ENCODE results near the gene VWA8.

The VWA8 gene

DNA sequence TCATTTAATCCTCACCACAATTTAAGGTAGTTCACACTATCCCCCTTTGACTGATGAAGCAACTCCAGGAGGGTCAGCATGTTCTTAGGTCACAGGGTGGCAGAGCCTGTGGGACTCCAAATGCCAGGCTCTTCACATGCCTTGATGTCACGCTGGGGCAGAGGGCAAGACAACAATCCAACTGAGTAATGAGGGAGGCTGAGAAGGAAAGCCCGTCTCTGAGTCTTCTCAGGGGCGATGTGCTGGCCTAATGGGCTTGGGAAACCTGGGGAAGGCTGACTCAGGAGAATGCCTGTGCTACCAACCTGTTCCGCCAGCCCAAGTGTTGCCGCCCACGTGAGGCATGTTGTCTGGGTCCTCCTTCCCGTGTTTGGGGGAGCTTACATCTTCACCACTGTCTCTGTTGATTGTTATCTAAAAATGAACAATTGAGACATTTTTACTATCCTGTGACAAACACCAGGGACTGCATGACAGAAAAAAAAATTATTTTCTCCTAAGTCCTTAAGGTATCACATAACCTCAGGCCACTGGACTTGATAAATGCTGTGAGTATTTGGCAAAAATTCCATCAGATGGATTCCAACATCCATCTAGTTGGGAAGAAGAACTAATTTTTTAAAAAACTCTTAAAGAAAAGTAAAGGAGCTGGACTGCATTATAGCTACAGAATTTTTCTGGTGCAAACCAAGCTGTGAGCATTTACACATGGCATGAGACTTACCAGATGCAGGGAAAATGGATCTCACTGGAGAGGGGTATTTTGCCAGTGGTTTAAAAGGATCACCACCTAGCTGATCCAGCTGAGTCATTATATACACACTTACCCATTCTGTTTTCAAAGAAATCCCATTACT lies 346.0 kb downstream of the VWA8 start:
- TF ChIP-seq EZH2phosphoT487 (IDR thresholded peaks at IDR 0.05; ENCODE audit: low read length), result no peak
- TF ChIP-seq EZH2 (optimal IDR thresholded peaks at IDR 0.05; ENCODE audit: low read depth, low read length), result no peak
- TF ChIP-seq, protein P1, sequence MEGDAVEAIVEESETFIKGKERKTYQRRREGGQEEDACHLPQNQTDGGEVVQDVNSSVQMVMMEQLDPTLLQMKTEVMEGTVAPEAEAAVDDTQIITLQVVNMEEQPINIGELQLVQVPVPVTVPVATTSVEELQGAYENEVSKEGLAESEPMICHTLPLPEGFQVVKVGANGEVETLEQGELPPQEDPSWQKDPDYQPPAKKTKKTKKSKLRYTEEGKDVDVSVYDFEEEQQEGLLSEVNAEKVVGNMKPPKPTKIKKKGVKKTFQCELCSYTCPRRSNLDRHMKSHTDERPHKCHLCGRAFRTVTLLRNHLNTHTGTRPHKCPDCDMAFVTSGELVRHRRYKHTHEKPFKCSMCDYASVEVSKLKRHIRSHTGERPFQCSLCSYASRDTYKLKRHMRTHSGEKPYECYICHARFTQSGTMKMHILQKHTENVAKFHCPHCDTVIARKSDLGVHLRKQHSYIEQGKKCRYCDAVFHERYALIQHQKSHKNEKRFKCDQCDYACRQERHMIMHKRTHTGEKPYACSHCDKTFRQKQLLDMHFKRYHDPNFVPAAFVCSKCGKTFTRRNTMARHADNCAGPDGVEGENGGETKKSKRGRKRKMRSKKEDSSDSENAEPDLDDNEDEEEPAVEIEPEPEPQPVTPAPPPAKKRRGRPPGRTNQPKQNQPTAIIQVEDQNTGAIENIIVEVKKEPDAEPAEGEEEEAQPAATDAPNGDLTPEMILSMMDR (IDR thresholded peaks at IDR 0.05; ENCODE audit: low read length), result no peak
- Histone ChIP-seq H3K9me3 (replicated peaks; ENCODE audit: insufficient read depth, low read length) (no peaks in the 10 kb centered on the region), H3K79me2 (ENCODE audit: low read length) (no peaks in the 10 kb centered on the region), H3K9me2 (replicated peaks; ENCODE audit: insufficient read depth, low read length) (no peaks in the 10 kb centered on the region), H3F3A (ENCODE audit: insufficient read depth, low read length) (no peaks in the 10 kb centered on the region), H3K4me1 (ENCODE audit: low read length) (no peaks in the 10 kb centered on the region), H3K9ac (ENCODE audit: low read length) (no peak overlapping the region), H3K4me3 (ENCODE audit: low read length) (no peak overlapping the region), H3K27ac (ENCODE audit: low read length) (no peak overlapping the region), H2AFZ (ENCODE audit: low read length) (no peak overlapping the region), H3K36me3 (replicated peaks; ENCODE audit: insufficient read depth, low read length) (no peaks in the 10 kb centered on the region), H3K27me3 (replicated peaks; ENCODE audit: insufficient read depth, low read length) (no peaks in the 10 kb centered on the region), H4K20me1 (ENCODE audit: insufficient read depth, low read length) (no peaks in the 10 kb centered on the region), H3K4me2 (ENCODE audit: low read depth, low read length) (no peak overlapping the region)
- DNase-seq, result no peak

DNA sequence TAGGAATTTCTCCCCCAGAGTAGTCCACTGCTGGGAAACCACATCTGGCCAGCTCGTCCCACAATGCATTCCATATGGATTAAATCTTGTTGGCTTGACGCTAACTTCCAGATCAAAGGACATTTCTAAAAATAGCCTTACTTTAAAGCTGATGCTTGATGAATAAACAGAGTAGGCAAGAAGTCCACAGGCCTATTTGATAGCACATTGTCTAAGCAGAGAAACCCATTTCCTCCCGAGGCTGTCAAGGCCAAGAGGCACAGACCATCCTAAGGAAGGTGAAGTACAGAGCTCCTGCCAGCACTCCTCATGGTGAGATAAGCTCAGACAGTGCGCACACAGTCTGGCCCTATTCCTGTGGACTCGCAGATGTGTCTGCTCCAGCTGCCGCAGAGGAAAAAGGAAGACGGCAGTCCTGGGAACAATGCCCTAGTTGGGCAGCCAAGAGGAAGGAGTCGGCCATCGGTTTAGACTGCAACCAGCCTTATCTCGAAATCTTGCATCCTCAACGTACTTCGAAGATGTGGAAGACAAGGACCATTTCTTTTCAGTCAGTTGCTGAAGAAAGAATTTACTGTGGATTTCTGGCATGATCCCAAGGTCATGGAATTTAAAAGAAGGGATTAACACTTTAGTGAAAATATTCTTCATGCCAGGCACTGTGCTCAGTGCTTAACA lies 346.8 kb downstream of the VWA8 start:
- no peak overlapping the region for H3K4me3 ChIP-seq (ENCODE audit: low read length)
- H3F3A ChIP-seq (ENCODE audit: insufficient read depth, low read length), result no peaks in the 10 kb centered on the region
- no peaks in the 10 kb centered on the region for H3K9me3 ChIP-seq (replicated peaks; ENCODE audit: insufficient read depth, low read length)
- H3K4me1 ChIP-seq (ENCODE audit: low read length), result no peaks in the 10 kb centered on the region
- H4K20me1 ChIP-seq (ENCODE audit: insufficient read depth, low read length), result no peaks in the 10 kb centered on the region
- no peak overlapping the region for H3K4me2 ChIP-seq (ENCODE audit: low read depth, low read length)
- no peak overlapping the region for H3K27ac ChIP-seq (ENCODE audit: low read length)
- no peak overlapping the region for H2AFZ ChIP-seq (ENCODE audit: low read length)
- no peaks in the 10 kb centered on the region for H3K36me3 ChIP-seq (replicated peaks; ENCODE audit: insufficient read depth, low read length)
- DNase-seq, result no peak
- H3K9me2 ChIP-seq (replicated peaks; ENCODE audit: insufficient read depth, low read length), result no peaks in the 10 kb centered on the region
- no peaks in the 10 kb centered on the region for H3K27me3 ChIP-seq (replicated peaks; ENCODE audit: insufficient read depth, low read length)
- H3K79me2 ChIP-seq (ENCODE audit: low read length), result no peaks in the 10 kb centered on the region
- TF ChIP-seq, protein P1 (IDR thresholded peaks at IDR 0.05; ENCODE audit: low read length), result no peak
- no peak for TF ChIP-seq EZH2 (optimal IDR thresholded peaks at IDR 0.05; ENCODE audit: low read depth, low read length)
- TF ChIP-seq EZH2phosphoT487 (IDR thresholded peaks at IDR 0.05; ENCODE audit: low read length), result no peak
- no peak overlapping the region for H3K9ac ChIP-seq (ENCODE audit: low read length)

DNA sequence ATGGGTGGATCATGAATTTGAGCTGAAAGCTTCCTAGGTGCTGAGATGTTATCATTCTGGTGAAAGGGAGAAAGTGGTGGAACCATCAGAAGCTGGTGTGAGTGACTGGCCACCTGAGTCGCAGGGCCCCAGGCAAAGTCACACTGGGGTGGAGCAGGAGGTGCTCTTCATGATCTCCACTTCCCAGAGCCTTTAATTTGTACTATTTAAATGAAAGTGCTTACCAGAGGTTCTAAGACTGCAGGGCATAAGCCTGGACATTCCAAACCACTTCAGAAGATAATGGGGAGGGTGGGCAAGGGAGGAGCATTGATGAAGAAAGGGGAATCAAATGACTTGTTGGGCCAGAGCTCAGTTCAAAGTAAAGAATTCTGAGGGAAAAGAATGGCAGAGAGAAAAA lies 347.4 kb downstream of the VWA8 start:
- TF ChIP-seq, protein P1 (IDR thresholded peaks at IDR 0.05; ENCODE audit: low read length), result no peak
- TF ChIP-seq EZH2phosphoT487 (IDR thresholded peaks at IDR 0.05; ENCODE audit: low read length), result no peak
- no peak for TF ChIP-seq EZH2 (optimal IDR thresholded peaks at IDR 0.05; ENCODE audit: low read depth, low read length)
- Histone ChIP-seq H3K36me3 (replicated peaks; ENCODE audit: insufficient read depth, low read length) (no peaks in the 10 kb centered on the region), H3K27ac (ENCODE audit: low read length) (no peak overlapping the region), H3K9me3 (replicated peaks; ENCODE audit: insufficient read depth, low read length) (no peaks in the 10 kb centered on the region), H3K4me3 (ENCODE audit: low read length) (no peak overlapping the region), H3K79me2 (ENCODE audit: low read length) (no peaks in the 10 kb centered on the region), H3K9ac (ENCODE audit: low read length) (no peak overlapping the region), H2AFZ (ENCODE audit: low read length) (no peak overlapping the region), H3K4me1 (ENCODE audit: low read length) (no peaks in the 10 kb centered on the region), H4K20me1 (ENCODE audit: insufficient read depth, low read length) (no peaks in the 10 kb centered on the region), H3K27me3 (replicated peaks; ENCODE audit: insufficient read depth, low read length) (no peaks in the 10 kb centered on the region), H3K9me2 (replicated peaks; ENCODE audit: insufficient read depth, low read length) (no peaks in the 10 kb centered on the region), H3F3A (ENCODE audit: insufficient read depth, low read length) (no peaks in the 10 kb centered on the region), H3K4me2 (ENCODE audit: low read depth, low read length) (no peak overlapping the region)
- DNase-seq, result no peak
